Measurements from ENCODE around the gene P3H3. TPM values are rescaled to one million over a fixed set of nuclear protein-coding genes. Genes with fewer than 3 reads are reported as not detected.

Gene P3H3
- total RNA-seq, 1 donor from 2014 or later = 19.8 TPM

DNA sequence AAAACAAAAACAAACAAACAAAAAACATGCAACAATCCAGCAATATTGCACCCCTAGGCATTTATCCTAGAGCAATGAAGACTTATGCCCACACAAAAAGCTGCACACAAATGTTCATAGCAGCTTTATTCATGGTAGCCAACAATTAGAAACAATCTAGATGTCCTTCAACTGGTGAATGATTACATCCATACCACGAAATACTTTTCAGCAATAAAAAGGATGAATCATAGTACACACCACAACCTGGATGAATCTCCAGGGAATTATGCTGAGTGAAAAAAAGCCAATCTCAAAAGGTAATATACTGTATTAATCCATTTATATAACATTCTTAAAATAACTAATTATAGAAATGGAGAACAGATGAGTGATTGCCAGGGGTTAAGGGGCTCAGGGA lies 21.0 kb upstream of the P3H3 start:
- Histone ChIP-seq H3K4me1 (ENCODE audit: control insufficient read depth in 3 of 3, insufficient read depth in 3 of 3, low read length in 3 of 3) (no peaks in the 10 kb centered on the region), H3K27me3 (ENCODE audit: control insufficient read depth in 3 of 3, insufficient read depth in 3 of 3, low read length in 3 of 3) (no peaks in the 10 kb centered on the region), H3K36me3 (ENCODE audit: control insufficient read depth in 3 of 3, insufficient read depth in 3 of 3, low read length in 3 of 3) (no peaks in the 10 kb centered on the region), H3K9ac (ENCODE audit: low read depth in 1 of 3, low read length in 3 of 3) (no peak overlapping the region), H3K4me3 (ENCODE audit: low read length in 3 of 3) (no peak overlapping the region), H3K9me3 (ENCODE audit: control insufficient read depth in 3 of 3, low read length in 3 of 3) (no peaks in the 10 kb centered on the region), H3K27ac (ENCODE audit: low read depth, low read length) (no peak overlapping the region)

- Histone ChIP-seq H3K36me3 (ENCODE audit: control insufficient read depth in 3 of 3, insufficient read depth in 3 of 3, low read length in 3 of 3) (no peaks in the 10 kb centered on the region), H3K27me3 (ENCODE audit: control insufficient read depth in 3 of 3, insufficient read depth in 3 of 3, low read length in 3 of 3) (peaks cover 0 to 3% (median 0%) of the 10 kb centered on the region in 3 donors), H3K27ac (ENCODE audit: low read depth, low read length) (no peak overlapping the region), H3K4me3 (ENCODE audit: low read length in 3 of 3) (no peak overlapping the region), H3K9ac (ENCODE audit: low read depth in 1 of 3, low read length in 3 of 3) (no peak overlapping the region), H3K9me3 (ENCODE audit: control insufficient read depth in 3 of 3, low read length in 3 of 3) (no peaks in the 10 kb centered on the region), H3K4me1 (ENCODE audit: control insufficient read depth in 3 of 3, insufficient read depth in 3 of 3, low read length in 3 of 3) (no peaks in the 10 kb centered on the region)
These were observed 19.2 kb upstream of the P3H3 start for GRCh38 chr12:6809056-6809455.

DNA sequence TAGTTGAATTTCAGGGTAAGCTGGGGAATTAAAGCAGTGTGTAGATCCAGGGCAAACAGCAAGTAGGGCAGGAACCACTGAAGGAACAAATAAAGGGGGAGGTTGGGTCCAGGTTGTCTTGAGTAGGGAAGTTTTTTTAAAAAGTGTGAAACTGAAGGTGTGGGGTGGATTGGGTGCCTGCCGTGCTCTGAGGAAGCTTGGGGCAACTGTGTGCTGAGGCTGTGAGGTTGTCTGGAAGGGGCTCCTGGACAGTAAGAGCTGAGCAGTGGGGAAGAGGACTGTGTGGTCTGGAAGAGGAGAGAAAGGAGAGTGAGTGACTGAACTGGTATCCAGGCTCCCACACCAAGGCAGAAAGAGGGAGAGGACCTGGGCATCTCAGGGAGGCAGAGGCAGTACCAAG lies 17.4 kb upstream of the P3H3 start:
- peaks cover 0 to 14% (median 9%) of the 10 kb centered on the region in 3 donors for H3K27me3 ChIP-seq (ENCODE audit: control insufficient read depth in 3 of 3, insufficient read depth in 3 of 3, low read length in 3 of 3)
- H3K27ac ChIP-seq (ENCODE audit: low read depth, low read length) = no peak overlapping the region

GRCh38 chr12:6813363-6813762 lies 14.8 kb upstream of the P3H3 start:
- H3K4me1 ChIP-seq (ENCODE audit: control insufficient read depth in 3 of 3, insufficient read depth in 3 of 3, low read length in 3 of 3) = no peaks in the 10 kb centered on the region
- H3K27me3 ChIP-seq (ENCODE audit: control insufficient read depth in 3 of 3, insufficient read depth in 3 of 3, low read length in 3 of 3) = peaks cover 0 to 14% (median 9%) of the 10 kb centered on the region in 3 donors
- no peak overlapping the region for H3K4me3 ChIP-seq (ENCODE audit: low read length in 3 of 3)
- H3K9me3 ChIP-seq (ENCODE audit: control insufficient read depth in 3 of 3, low read length in 3 of 3) = no peaks in the 10 kb centered on the region
- no peak overlapping the region for H3K27ac ChIP-seq (ENCODE audit: low read depth, low read length)
- H3K9ac ChIP-seq (ENCODE audit: low read depth in 1 of 3, low read length in 3 of 3) = no peak overlapping the region
- no peaks in the 10 kb centered on the region for H3K36me3 ChIP-seq (ENCODE audit: control insufficient read depth in 3 of 3, insufficient read depth in 3 of 3, low read length in 3 of 3)

More for the DNA sequence above, 17.4 kb upstream of the P3H3 start:
- H3K9me3 ChIP-seq (ENCODE audit: control insufficient read depth in 3 of 3, low read length in 3 of 3) = no peaks in the 10 kb centered on the region
- no peaks in the 10 kb centered on the region for H3K4me1 ChIP-seq (ENCODE audit: control insufficient read depth in 3 of 3, insufficient read depth in 3 of 3, low read length in 3 of 3)
- H3K9ac ChIP-seq (ENCODE audit: low read depth in 1 of 3, low read length in 3 of 3) = no peak overlapping the region
- no peaks in the 10 kb centered on the region for H3K36me3 ChIP-seq (ENCODE audit: control insufficient read depth in 3 of 3, insufficient read depth in 3 of 3, low read length in 3 of 3)
- no peak overlapping the region for H3K4me3 ChIP-seq (ENCODE audit: low read length in 3 of 3)

GRCh38 chr12:6816598-6816997 lies 11.6 kb upstream of the P3H3 start:
- no peak overlapping the region for H3K9ac ChIP-seq (ENCODE audit: low read depth in 1 of 3, low read length in 3 of 3)
- H3K27ac ChIP-seq (ENCODE audit: low read depth, low read length) = no peak overlapping the region
- no peaks in the 10 kb centered on the region for H3K36me3 ChIP-seq (ENCODE audit: control insufficient read depth in 3 of 3, insufficient read depth in 3 of 3, low read length in 3 of 3)
- peaks cover 0 to 6% (median 5%) of the 10 kb centered on the region in 3 donors for H3K4me1 ChIP-seq (ENCODE audit: control insufficient read depth in 3 of 3, insufficient read depth in 3 of 3, low read length in 3 of 3)
- H3K27me3 ChIP-seq (ENCODE audit: control insufficient read depth in 3 of 3, insufficient read depth in 3 of 3, low read length in 3 of 3) = peaks cover 6 to 28% (median 9%) of the 10 kb centered on the region in 3 donors
- H3K4me3 ChIP-seq (ENCODE audit: low read length in 3 of 3) = no peak overlapping the region
- H3K9me3 ChIP-seq (ENCODE audit: control insufficient read depth in 3 of 3, low read length in 3 of 3) = no peaks in the 10 kb centered on the region

DNA sequence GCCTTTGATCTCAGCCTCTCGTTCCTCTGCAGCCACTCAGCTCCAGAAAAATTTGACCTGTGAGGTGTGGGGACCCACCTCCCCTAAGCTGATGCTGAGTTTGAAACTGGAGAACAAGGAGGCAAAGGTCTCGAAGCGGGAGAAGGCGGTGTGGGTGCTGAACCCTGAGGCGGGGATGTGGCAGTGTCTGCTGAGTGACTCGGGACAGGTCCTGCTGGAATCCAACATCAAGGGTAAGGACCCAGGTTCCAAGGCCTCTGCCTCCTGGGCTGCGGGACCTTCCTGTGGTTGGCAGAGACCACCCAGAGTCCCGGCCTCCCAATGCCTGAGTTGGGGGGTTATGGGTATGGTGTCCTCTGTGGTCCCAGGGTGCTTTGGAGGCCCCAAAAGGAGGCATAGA lies 11.1 kb upstream of the P3H3 start:
- Histone ChIP-seq H3K27me3 (ENCODE audit: control insufficient read depth in 3 of 3, insufficient read depth in 3 of 3, low read length in 3 of 3) (peaks cover 9 to 32% (median 10%) of the 10 kb centered on the region in 3 donors), H3K4me3 (ENCODE audit: low read length in 3 of 3) (no peak overlapping the region), H3K9me3 (ENCODE audit: control insufficient read depth in 3 of 3, low read length in 3 of 3) (no peaks in the 10 kb centered on the region), H3K27ac (ENCODE audit: low read depth, low read length) (no peak overlapping the region), H3K36me3 (ENCODE audit: control insufficient read depth in 3 of 3, insufficient read depth in 3 of 3, low read length in 3 of 3) (no peaks in the 10 kb centered on the region), H3K9ac (ENCODE audit: low read depth in 1 of 3, low read length in 3 of 3) (no peak overlapping the region), H3K4me1 (ENCODE audit: control insufficient read depth in 3 of 3, insufficient read depth in 3 of 3, low read length in 3 of 3) (peaks cover 3 to 10% (median 9%) of the 10 kb centered on the region in 3 donors)

DNA sequence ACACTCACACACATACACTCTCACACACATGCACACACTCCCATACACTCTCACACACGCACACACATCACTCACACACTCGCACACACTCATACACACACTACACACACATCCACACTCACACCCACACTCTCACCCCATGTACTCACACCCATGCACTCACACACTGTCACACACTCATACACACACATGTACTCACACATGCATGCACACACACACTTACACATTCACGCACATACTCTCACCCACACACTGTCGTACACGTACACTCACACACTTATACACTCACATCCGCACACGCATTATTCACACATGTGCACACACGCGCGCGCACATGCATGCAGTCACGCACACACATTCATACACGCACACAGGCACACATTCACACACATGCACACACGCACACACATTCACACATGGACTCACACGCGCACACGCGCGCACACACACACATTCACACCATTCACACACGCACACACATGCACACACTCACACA lies 10.5 kb upstream of the P3H3 start:
- Histone ChIP-seq H3K36me3 (ENCODE audit: control insufficient read depth in 3 of 3, insufficient read depth in 3 of 3, low read length in 3 of 3) (no peaks in the 10 kb centered on the region), H3K4me3 (ENCODE audit: low read length in 3 of 3) (no peak overlapping the region), H3K27ac (ENCODE audit: low read depth, low read length) (no peak overlapping the region), H3K9ac (ENCODE audit: low read depth in 1 of 3, low read length in 3 of 3) (no peak overlapping the region), H3K4me1 (ENCODE audit: control insufficient read depth in 3 of 3, insufficient read depth in 3 of 3, low read length in 3 of 3) (peaks cover 7 to 14% (median 11%) of the 10 kb centered on the region in 3 donors), H3K27me3 (ENCODE audit: control insufficient read depth in 3 of 3, insufficient read depth in 3 of 3, low read length in 3 of 3) (peaks cover 13 to 38% (median 13%) of the 10 kb centered on the region in 3 donors), H3K9me3 (ENCODE audit: control insufficient read depth in 3 of 3, low read length in 3 of 3) (no peaks in the 10 kb centered on the region)

DNA sequence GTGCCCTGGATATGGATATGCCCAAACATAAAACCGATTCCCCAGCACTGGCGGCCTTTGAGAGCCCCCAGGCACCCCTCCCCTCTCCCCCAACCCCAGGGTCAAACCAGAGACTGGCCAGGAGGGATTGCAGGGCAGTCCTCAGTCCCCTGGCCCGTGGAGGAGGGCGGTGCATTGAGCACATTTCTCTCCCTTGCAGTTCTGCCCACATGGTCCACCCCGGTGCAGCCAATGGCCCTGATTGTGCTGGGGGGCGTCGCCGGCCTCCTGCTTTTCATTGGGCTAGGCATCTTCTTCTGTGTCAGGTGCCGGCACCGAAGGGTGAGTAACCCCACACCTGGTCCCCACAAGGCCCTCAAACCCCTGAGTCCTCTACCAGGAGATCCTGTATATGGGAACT lies 10.0 kb upstream of the P3H3 start:
- H3K27ac ChIP-seq (ENCODE audit: low read depth, low read length) = no peak overlapping the region
- H3K4me3 ChIP-seq (ENCODE audit: low read length in 3 of 3) = no peak overlapping the region
- H3K36me3 ChIP-seq (ENCODE audit: control insufficient read depth in 3 of 3, insufficient read depth in 3 of 3, low read length in 3 of 3) = no peaks in the 10 kb centered on the region
- H3K4me1 ChIP-seq (ENCODE audit: control insufficient read depth in 3 of 3, insufficient read depth in 3 of 3, low read length in 3 of 3) = peaks cover 7 to 14% (median 11%) of the 10 kb centered on the region in 3 donors
- H3K9ac ChIP-seq (ENCODE audit: low read depth in 1 of 3, low read length in 3 of 3) = no peak overlapping the region
- no peaks in the 10 kb centered on the region for H3K9me3 ChIP-seq (ENCODE audit: control insufficient read depth in 3 of 3, low read length in 3 of 3)
- peaks cover 17 to 43% (median 17%) of the 10 kb centered on the region in 3 donors for H3K27me3 ChIP-seq (ENCODE audit: control insufficient read depth in 3 of 3, insufficient read depth in 3 of 3, low read length in 3 of 3)

GRCh38 chr12:6818645-6819044 lies 9.6 kb upstream of the P3H3 start:
- Histone ChIP-seq H3K9ac (ENCODE audit: low read depth in 1 of 3, low read length in 3 of 3) (no peak overlapping the region), H3K27ac (ENCODE audit: low read depth, low read length) (no peak overlapping the region), H3K36me3 (ENCODE audit: control insufficient read depth in 3 of 3, insufficient read depth in 3 of 3, low read length in 3 of 3) (no peaks in the 10 kb centered on the region), H3K27me3 (ENCODE audit: control insufficient read depth in 3 of 3, insufficient read depth in 3 of 3, low read length in 3 of 3) (peaks cover 21 to 47% (median 21%) of the 10 kb centered on the region in 3 donors), H3K9me3 (ENCODE audit: control insufficient read depth in 3 of 3, low read length in 3 of 3) (no peaks in the 10 kb centered on the region), H3K4me1 (ENCODE audit: control insufficient read depth in 3 of 3, insufficient read depth in 3 of 3, low read length in 3 of 3) (peaks cover 7 to 14% (median 11%) of the 10 kb centered on the region in 3 donors), H3K4me3 (ENCODE audit: low read length in 3 of 3) (no peak overlapping the region)

GRCh38 chr12:6819106-6820030 lies 8.8 kb upstream of the P3H3 start:
- H3K9ac ChIP-seq (ENCODE audit: low read depth in 1 of 3, low read length in 3 of 3) = no peak overlapping the region
- peaks cover 7 to 14% (median 11%) of the 10 kb centered on the region in 3 donors for H3K4me1 ChIP-seq (ENCODE audit: control insufficient read depth in 3 of 3, insufficient read depth in 3 of 3, low read length in 3 of 3)
- H3K9me3 ChIP-seq (ENCODE audit: control insufficient read depth in 3 of 3, low read length in 3 of 3) = no peaks in the 10 kb centered on the region
- no peak overlapping the region for H3K4me3 ChIP-seq (ENCODE audit: low read length in 3 of 3)
- no peaks in the 10 kb centered on the region for H3K36me3 ChIP-seq (ENCODE audit: control insufficient read depth in 3 of 3, insufficient read depth in 3 of 3, low read length in 3 of 3)
- H3K27me3 ChIP-seq (ENCODE audit: control insufficient read depth in 3 of 3, insufficient read depth in 3 of 3, low read length in 3 of 3) = peaks cover 19 to 49% (median 26%) of the 10 kb centered on the region in 3 donors
- no peak overlapping the region for H3K27ac ChIP-seq (ENCODE audit: low read depth, low read length)
